ENCODE data around the gene ATF1.

The ATF1 gene

DNA sequence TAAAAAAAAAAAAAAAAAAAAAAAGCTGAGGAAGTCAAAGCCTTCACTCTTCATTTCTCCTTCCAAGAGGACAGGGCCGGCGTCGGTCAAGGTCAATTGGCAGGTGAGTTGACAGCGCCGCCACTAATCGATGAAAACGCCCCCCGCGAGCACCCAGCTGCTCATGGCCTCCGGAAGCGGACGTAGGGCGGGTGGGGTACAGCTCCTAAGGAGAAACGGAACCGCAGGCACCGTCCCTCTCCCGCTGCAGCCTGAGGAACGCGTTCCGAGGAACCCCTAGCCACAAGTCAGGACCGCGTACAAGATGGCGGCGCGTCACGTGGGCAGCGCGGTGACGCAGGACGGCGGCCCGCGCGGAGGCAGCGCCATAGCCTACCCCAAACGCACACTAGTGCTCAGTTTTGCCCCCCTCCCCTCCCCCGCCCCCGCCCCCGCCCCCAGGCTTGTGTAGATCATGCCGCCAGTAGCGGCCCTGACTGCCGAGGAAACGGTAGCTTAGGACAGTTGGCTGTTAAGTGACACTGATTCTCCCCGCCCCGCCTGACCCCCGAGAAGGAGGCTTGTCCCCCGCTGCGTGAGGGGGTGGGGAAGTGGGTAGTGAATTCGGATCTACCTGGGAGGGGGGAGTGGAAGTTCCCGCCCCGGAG, at the start of gene ATF1:
TSS of gene ATF1 (plus strand) at position 463 of the 647 bp plus-strand sequence. CDS start 16,045 bp downstream, outside the sequence.
- TF ChIP-seq, protein P1, sequence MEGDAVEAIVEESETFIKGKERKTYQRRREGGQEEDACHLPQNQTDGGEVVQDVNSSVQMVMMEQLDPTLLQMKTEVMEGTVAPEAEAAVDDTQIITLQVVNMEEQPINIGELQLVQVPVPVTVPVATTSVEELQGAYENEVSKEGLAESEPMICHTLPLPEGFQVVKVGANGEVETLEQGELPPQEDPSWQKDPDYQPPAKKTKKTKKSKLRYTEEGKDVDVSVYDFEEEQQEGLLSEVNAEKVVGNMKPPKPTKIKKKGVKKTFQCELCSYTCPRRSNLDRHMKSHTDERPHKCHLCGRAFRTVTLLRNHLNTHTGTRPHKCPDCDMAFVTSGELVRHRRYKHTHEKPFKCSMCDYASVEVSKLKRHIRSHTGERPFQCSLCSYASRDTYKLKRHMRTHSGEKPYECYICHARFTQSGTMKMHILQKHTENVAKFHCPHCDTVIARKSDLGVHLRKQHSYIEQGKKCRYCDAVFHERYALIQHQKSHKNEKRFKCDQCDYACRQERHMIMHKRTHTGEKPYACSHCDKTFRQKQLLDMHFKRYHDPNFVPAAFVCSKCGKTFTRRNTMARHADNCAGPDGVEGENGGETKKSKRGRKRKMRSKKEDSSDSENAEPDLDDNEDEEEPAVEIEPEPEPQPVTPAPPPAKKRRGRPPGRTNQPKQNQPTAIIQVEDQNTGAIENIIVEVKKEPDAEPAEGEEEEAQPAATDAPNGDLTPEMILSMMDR (conservative IDR thresholded peaks at IDR 0.05; ENCODE audit: low read length) = no peak
- peak within 1 kb of the TSS; percentile 89 for H3K4me3 ChIP-seq (ENCODE audit: low read length)
- peak; percentile 91 for DNase-seq (ENCODE audit: low read depth)

DNA sequence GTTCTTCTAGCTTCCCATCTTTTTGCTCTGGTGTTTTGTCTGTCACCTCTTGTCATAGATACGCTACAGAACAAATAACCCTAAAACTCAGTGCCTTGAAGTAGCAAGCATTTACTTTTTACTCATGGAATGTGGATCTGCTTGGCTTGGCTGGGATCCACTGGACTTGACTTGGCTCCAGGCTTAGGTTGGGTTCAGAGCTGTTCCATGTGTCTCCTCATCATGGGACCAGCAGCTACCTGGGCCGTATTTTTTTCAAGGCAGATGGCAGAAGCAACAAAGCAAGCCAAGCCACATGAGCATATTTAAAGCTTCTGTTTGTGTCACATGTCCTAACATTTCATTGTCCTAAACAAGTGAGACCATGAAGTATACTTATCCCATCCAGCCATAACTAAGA, 48.7 kb upstream of the ATF1 start:
- TF ChIP-seq, protein P1 (conservative IDR thresholded peaks at IDR 0.05; ENCODE audit: low read length) = no peak
- no peak overlapping the region for H3K4me3 ChIP-seq (ENCODE audit: low read length)
- DNase-seq (ENCODE audit: low read depth) = peak; percentile 24

DNA sequence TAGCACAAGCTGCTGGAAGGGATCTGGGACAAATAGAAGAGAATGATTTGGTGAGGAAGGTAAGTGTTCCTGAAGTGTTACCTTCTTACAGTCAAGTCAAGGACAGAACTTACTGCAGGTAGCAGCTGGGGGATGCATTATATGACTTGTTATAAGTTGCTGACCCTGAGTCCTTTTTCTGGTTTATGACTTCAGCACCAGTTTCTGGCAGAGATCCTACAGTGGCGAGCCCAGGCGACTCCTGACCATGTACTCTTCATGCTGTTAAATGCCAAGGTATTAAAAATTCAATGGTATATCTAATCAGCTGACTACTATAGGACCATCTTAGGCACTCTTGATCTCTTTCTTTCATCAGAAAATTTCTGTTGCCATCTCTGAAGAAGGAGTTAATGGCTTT, 45.1 kb upstream of the ATF1 start:
- TF ChIP-seq, protein P1 (conservative IDR thresholded peaks at IDR 0.05; ENCODE audit: low read length) = no peak
- DNase-seq (ENCODE audit: low read depth) = no peak

DNA sequence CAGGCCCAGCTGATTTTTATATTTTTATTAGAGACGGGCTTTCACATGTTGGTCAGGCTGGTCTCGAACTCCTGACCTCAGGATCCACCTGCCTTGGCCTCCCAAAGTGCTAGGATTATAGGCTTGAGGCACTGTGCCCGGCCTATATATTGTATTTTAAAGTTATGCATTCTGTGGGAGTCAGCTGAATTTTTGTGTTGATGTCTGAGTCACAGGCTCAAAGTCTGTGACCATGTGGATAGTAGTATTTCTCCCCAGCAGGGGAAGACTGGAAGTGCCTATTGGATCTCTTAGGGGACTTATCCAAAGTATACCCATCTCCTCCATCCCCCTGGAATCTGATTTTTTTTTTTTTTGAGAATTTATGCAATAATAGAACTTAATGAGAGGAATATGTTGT, 43.8 kb upstream of the ATF1 start:
- TF ChIP-seq, protein P1 (conservative IDR thresholded peaks at IDR 0.05; ENCODE audit: low read length) = peak; percentile 26; the same call in 1 of the 2 replicates
- DNase-seq (ENCODE audit: low read depth) = peak; percentile 20
- no peak overlapping the region for H3K4me3 ChIP-seq (ENCODE audit: low read length)

More for the DNA sequence above, 45.1 kb upstream of the ATF1 start:
- H3K4me3 ChIP-seq (ENCODE audit: low read length) = no peak overlapping the region

DNA sequence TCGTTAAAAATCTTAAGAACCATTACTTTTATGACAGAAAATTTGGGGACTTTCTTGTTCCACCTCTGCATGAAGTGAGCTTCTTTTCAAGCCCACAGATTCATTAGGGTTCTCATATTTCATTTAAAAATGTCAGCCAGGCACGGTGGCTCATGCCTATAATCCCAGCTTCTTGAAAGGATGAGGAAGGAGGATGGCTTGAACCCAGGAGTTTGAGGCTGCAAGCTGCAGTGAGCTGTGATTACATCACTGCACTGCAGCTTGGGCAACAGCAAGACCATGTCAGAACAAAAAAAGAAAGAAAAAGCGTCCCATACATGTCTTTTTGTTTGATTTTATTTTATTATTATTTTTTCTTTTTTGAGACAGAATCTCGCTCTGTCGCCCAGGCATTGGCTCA, 43.4 kb upstream of the ATF1 start:
- TF ChIP-seq, protein P1 (conservative IDR thresholded peaks at IDR 0.05; ENCODE audit: low read length) = no peak
- peak; percentile 59 for DNase-seq (ENCODE audit: low read depth)
- H3K4me3 ChIP-seq (ENCODE audit: low read length) = no peak overlapping the region

DNA sequence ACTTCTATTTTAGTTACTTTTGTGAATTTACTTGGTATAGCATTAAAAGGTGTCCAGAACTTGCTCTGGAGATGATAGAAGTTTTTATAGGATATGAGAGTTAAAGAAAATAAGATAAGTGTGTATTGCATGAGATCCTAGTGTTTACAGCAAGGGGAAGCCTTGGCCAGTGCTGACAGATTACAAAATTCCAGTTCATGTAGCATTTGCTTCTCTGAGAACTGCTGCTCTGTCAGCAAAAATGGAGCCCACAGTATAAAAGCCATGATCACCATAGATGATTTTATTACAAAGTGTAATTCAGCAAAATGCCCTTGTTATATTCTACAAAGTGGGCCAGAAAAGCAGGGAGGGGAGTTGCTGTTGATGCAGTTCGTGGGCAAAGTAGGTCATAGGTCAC, 40.0 kb upstream of the ATF1 start:
- TF ChIP-seq, protein P1 (conservative IDR thresholded peaks at IDR 0.05; ENCODE audit: low read length) = no peak
- no peak overlapping the region for H3K4me3 ChIP-seq (ENCODE audit: low read length)
- no peak for DNase-seq (ENCODE audit: low read depth)

Data from AG10803 (cell line).